Osteoblast (primary cell): ENCODE data around the gene USP28. TPM values are rescaled to one million over a fixed set of nuclear protein-coding genes. Genes with fewer than 3 reads are reported as not detected.
A peak's percentile ranks its signal among the peaks of the same experiment; 100 is the strongest.

Experiments
- DNase-seq: peaks from one replicate; pipeline ENCODE4 v3.0.0; 2011; ENCODE audit warnings: low spot score, mixed read lengths; ENCODE audit not compliant: insufficient read length; ENCODE audit errors: missing footprints
- H2AFZ ChIP-seq: 2 replicates; pipeline ENCODE4 v1.6.0; 2011; ENCODE audit warnings: mild to moderate bottlenecking, low read length
- H3K27ac ChIP-seq: 2 replicates; pipeline ENCODE4 v1.5.1; 2011; ENCODE audit warnings: mild to moderate bottlenecking, low read depth, low read length, moderate library complexity
- H3K27me3 ChIP-seq: 2 replicates; pipeline ENCODE4 v1.6.0; 2012; ENCODE audit warnings: mild to moderate bottlenecking, control low read depth, inconsistent platforms, low read length, moderate library complexity; ENCODE audit not compliant: insufficient read depth
- H3K36me3 ChIP-seq: 2 replicates; pipeline ENCODE4 v1.5.1; 2011; ENCODE audit warnings: mild to moderate bottlenecking, low read length, control low read depth, moderate library complexity; ENCODE audit not compliant: insufficient read depth
- H3K4me1 ChIP-seq: 2 replicates; pipeline ENCODE4 v1.5.1; 2011; ENCODE audit warnings: mild to moderate bottlenecking, low read length, control low read depth, moderate library complexity; ENCODE audit not compliant: insufficient read depth
- H3K4me2 ChIP-seq: 2 replicates; pipeline ENCODE4 v1.6.0; 2011; ENCODE audit warnings: mild to moderate bottlenecking, low read length; ENCODE audit not compliant: insufficient read depth
- H3K4me3 ChIP-seq: fragments of 200-600 bp; sonication (generic); 3 replicates; pipeline ENCODE4 v1.5.1; 2012; ENCODE audit warnings: mild to moderate bottlenecking, low read length, inconsistent platforms; ENCODE audit not compliant: insufficient read depth
- H3K79me2 ChIP-seq: 2 replicates; pipeline ENCODE4 v1.6.0; 2012; ENCODE audit warnings: mild to moderate bottlenecking, low read length, control low read depth, inconsistent platforms; ENCODE audit not compliant: insufficient read depth
- H3K9me3 ChIP-seq: 2 replicates; pipeline ENCODE4 v1.5.1; 2011; ENCODE audit warnings: low read depth, low read length, control low read depth
- H4K20me1 ChIP-seq: 2 replicates; pipeline ENCODE4 v1.6.0; 2012; ENCODE audit warnings: mild to moderate bottlenecking, low read length, control low read depth; ENCODE audit not compliant: insufficient read depth
- CTCF ChIP-seq: IDR thresholded peaks from 2 replicates; pipeline ENCODE4 v1.5.1; 2011; ENCODE audit warnings: mild to moderate bottlenecking, low read depth, low read length, moderate library complexity; ENCODE audit errors: extremely low read depth
- total RNA-seq: library from RNA; depleted of rRNA; stranded (reverse); fragments of >200 nt; gene quantifications from 2 replicates; pipeline ENCODE4 v1.2.3, GENCODE V29; 2012

USP28 gene
- total RNA-seq, 1 donor: 31.5 TPM

- H3K27me3 ChIP-seq: peaks cover 27% of the 10 kb centered on the region
- H2AFZ ChIP-seq: no peak overlapping the region
- no peak for DNase-seq
- no peak overlapping the region for H3K4me2 ChIP-seq
- no peak for TF ChIP-seq CTCF
- no peaks in the 10 kb centered on the region for H3K4me1 ChIP-seq
- no peak overlapping the region for H3K4me3 ChIP-seq
- no peaks in the 10 kb centered on the region for H3K9me3 ChIP-seq
- no peak overlapping the region for H3K27ac ChIP-seq
- H4K20me1 ChIP-seq: no peaks in the 10 kb centered on the region
- no peaks in the 10 kb centered on the region for H3K36me3 ChIP-seq
- no peaks in the 10 kb centered on the region for H3K79me2 ChIP-seq
Measured at GRCh38 chr11:113907681-113908080, 32.3 kb upstream of the USP28 start.

GRCh38 chr11:113907152-113907551, 31.8 kb upstream of the USP28 start:
- no peak overlapping the region for H3K4me3 ChIP-seq
- DNase-seq: no peak
- no peak overlapping the region for H2AFZ ChIP-seq
- no peaks in the 10 kb centered on the region for H3K36me3 ChIP-seq
- H3K27me3 ChIP-seq: peaks cover 27% of the 10 kb centered on the region
- no peak overlapping the region for H3K27ac ChIP-seq
- no peak overlapping the region for H3K4me2 ChIP-seq
- no peak for TF ChIP-seq CTCF
- no peaks in the 10 kb centered on the region for H3K9me3 ChIP-seq
- H3K4me1 ChIP-seq: no peaks in the 10 kb centered on the region
- no peaks in the 10 kb centered on the region for H3K79me2 ChIP-seq
- no peaks in the 10 kb centered on the region for H4K20me1 ChIP-seq

GRCh38 chr11:113906516-113906915, 31.1 kb upstream of the USP28 start:
- Histone ChIP-seq H3K4me3 (no peak overlapping the region), H3K36me3 (no peaks in the 10 kb centered on the region), H3K27ac (no peak overlapping the region), H3K9me3 (no peaks in the 10 kb centered on the region), H3K4me1 (no peaks in the 10 kb centered on the region), H4K20me1 (no peaks in the 10 kb centered on the region), H3K4me2 (no peak overlapping the region), H2AFZ (no peak overlapping the region), H3K27me3 (peaks cover 27% of the 10 kb centered on the region), H3K79me2 (no peaks in the 10 kb centered on the region)
- no peak for TF ChIP-seq CTCF
- DNase-seq: no peak

GRCh38 chr11:113906038-113906437, 30.7 kb upstream of the USP28 start:
- H4K20me1 ChIP-seq: no peaks in the 10 kb centered on the region
- H3K4me1 ChIP-seq: no peaks in the 10 kb centered on the region
- no peak for DNase-seq
- TF ChIP-seq CTCF: peak; percentile 25
- no peak overlapping the region for H3K4me2 ChIP-seq
- H3K4me3 ChIP-seq: no peak overlapping the region
- H3K9me3 ChIP-seq: no peaks in the 10 kb centered on the region
- no peak overlapping the region for H3K27ac ChIP-seq
- H2AFZ ChIP-seq: no peak overlapping the region
- H3K36me3 ChIP-seq: no peaks in the 10 kb centered on the region
- no peaks in the 10 kb centered on the region for H3K79me2 ChIP-seq
- H3K27me3 ChIP-seq: peaks cover 27% of the 10 kb centered on the region
